Neural progenitor cell (in vitro differentiated cells): ENCODE results near the gene FSCN2.

Source experiments
- EZH2 ChIP-seq: fragments of 200-600 bp; sonication (generic); IDR thresholded peaks from 2 replicates; pipeline ENCODE4 v1.6.1; 2017; ENCODE audit warnings: antibody characterized with exemption, mild to moderate bottlenecking, moderate library complexity
- EZH2phosphoT487 ChIP-seq: fragments of 200-600 bp; sonication (generic); IDR thresholded peaks from 2 replicates; pipeline ENCODE4 v1.6.1; 2017; ENCODE audit warnings: antibody characterized with exemption
- TF ChIP-seq, protein P1 (sequence below): fragments of 200-600 bp; sonication (generic); IDR thresholded peaks from 2 replicates; pipeline ENCODE4 v1.5.1; 2017; ENCODE audit warnings: antibody characterized with exemption, mild to moderate bottlenecking

DNA sequence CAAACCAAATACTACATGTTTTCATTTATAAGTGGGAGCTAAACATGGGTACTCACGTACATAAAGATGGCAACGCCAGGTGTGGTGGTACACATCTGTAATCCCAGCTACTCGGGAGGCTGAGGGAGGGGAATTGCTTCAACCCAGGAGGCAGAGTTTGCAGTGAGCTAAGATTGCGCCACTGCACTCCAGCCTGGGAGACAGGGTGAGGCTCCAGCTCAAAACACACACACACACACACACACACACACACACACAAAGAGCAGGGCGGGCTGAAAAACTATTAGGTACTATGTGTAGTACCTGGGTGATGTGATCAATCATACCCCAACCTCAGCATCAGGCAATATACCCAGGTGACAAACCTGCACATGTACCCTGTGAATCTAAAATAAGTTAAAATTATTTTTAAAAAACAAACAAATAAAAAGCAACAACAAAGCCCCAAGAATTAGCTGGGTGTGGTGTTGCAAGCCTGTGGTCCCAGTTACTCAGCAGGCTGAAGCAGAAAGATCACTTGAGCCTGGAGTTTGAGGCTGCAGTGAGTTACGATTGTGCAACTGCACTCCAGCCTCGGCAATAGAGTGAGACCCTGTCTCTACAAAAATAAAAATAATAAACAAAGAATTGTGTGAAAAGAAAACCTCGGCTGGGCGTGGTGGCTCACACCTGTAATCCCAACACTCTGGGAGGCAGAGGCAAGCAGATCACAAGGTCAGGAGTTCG is 35.8 kb downstream of the FSCN2 start:
- TF ChIP-seq, protein P1, sequence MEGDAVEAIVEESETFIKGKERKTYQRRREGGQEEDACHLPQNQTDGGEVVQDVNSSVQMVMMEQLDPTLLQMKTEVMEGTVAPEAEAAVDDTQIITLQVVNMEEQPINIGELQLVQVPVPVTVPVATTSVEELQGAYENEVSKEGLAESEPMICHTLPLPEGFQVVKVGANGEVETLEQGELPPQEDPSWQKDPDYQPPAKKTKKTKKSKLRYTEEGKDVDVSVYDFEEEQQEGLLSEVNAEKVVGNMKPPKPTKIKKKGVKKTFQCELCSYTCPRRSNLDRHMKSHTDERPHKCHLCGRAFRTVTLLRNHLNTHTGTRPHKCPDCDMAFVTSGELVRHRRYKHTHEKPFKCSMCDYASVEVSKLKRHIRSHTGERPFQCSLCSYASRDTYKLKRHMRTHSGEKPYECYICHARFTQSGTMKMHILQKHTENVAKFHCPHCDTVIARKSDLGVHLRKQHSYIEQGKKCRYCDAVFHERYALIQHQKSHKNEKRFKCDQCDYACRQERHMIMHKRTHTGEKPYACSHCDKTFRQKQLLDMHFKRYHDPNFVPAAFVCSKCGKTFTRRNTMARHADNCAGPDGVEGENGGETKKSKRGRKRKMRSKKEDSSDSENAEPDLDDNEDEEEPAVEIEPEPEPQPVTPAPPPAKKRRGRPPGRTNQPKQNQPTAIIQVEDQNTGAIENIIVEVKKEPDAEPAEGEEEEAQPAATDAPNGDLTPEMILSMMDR = no peak
- no peak for TF ChIP-seq EZH2
- TF ChIP-seq EZH2phosphoT487 = no peak
